HepG2 (cell line): ENCODE results near the gene F7.

Source experiments
- FOXK2 ChIP-seq: fragments of 450-650 bp; IDR thresholded peaks from 2 replicates; pipeline ENCODE4 v1.6.1; 2016
- IKZF1 ChIP-seq: fragments of 450-650 bp; IDR thresholded peaks from 2 replicates; pipeline ENCODE4 v1.7.1; 2016
- JUNB ChIP-seq: sonication (generic); formaldehyde crosslinking; IDR thresholded peaks from 2 replicates; pipeline ENCODE4 v1.8.0; 2022; ENCODE audit warnings: missing genetic modification reagents, mild to moderate bottlenecking, borderline replicate concordance
- KDM4B ChIP-seq: sonication (generic); formaldehyde crosslinking; IDR thresholded peaks from 2 replicates; pipeline ENCODE4 v1.4.0; 2020; ENCODE audit warnings: missing genetic modification reagents
- MIER2 ChIP-seq: IDR thresholded peaks from 2 replicates; pipeline ENCODE4 v1.6.1; 2016; ENCODE audit warnings: missing biosample characterization, missing genetic modification reagents
- POLR2AphosphoS5 ChIP-seq: IDR thresholded peaks from 2 replicates; pipeline ENCODE4 v1.6.1; 2012; ENCODE audit warnings: low read depth, low read length
- ZNF616 ChIP-seq: sonication (generic); formaldehyde crosslinking; IDR thresholded peaks from 2 replicates; pipeline ENCODE4 v1.5.0; 2020; ENCODE audit warnings: low read depth, mild to moderate bottlenecking, missing genetic modification reagents
- ZNF703 ChIP-seq: sonication (generic); formaldehyde crosslinking; IDR thresholded peaks from 2 replicates; pipeline ENCODE4 v1.5.1; 2020; ENCODE audit warnings: missing genetic modification reagents, mild to moderate bottlenecking, moderate library complexity, borderline replicate concordance
- TF ChIP-seq, protein P1 (sequence below): sonication (generic); formaldehyde crosslinking; IDR thresholded peaks from 2 replicates; pipeline ENCODE4 v1.5.0; 2020; ENCODE audit warnings: mild to moderate bottlenecking, missing genetic modification reagents, moderate library complexity
- TF ChIP-seq, protein P2 (sequence below), 2 experiments: fragments of 450-650 bp in 1 of 2; sonication (generic) in 1 of 2; formaldehyde crosslinking in 1 of 2; IDR thresholded peaks; 2 replicates each; pipeline versions ENCODE4 v1.6.1 to v1.8.0; 2016 to 2022; ENCODE audit warnings: antibody characterized with exemption in 1 of 2, mild to moderate bottlenecking in 1 of 2, missing genetic modification reagents in 1 of 2
- TF ChIP-seq, protein P3 (sequence below), 2 experiments: sonication (generic) in 1 of 2; formaldehyde crosslinking in 1 of 2; IDR thresholded peaks; 2 replicates each; pipeline versions ENCODE4 v1.5.1 to v1.6.1; 2011 to 2020; ENCODE audit warnings: borderline replicate concordance in 1 of 2, low read depth in 1 of 2, low read length in 1 of 2, mild to moderate bottlenecking in 1 of 2, missing genetic modification reagents in 1 of 2, moderate library complexity in 1 of 2

DNA sequence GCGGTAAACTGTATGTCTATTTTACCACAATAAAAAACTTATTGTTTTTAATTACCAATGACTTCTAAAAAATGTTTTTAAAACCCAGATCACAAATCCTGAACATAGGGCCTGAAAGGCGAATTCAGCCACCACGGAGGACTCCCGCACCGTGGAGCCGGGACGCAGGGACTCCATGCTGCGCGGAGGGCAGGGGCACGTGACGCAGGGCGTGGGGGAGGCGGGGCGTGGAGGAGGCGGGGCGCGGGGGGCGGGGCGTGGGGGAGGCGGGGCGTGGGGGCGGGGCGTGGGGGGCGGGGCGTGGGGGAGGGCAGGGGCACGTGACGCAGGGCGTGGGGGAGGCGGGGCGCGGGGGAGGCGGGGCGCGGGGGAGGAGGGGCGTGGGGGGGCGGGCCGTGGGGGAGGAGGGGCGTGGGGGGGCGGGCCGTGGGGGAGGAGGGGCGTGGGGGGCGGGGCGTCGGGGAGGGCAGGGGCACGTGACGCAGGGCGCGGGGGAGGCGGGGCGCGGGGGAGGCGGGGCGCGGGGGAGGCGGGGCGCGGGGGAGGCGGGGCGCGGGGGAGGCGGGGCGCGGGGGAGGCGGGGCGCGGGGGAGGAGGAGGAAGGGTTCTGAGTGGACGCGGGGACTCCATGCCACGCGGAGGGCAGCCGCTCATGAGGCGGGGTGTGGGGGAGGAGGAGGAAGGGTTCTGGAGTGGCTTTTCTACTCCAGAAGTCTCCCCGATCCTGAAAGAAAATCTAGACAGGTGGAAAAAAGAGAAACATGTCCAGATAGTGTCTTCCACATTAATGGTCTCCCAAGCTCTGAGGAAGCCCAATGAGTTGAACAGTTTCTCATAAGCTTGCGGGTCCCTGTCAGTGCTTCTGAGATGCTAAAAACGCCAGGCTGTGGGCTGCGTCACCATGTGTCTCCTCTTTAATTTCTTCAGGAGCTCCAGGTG is 48.5 kb downstream of the F7 start:
- TF ChIP-seq FOXK2 (no peak), POLR2AphosphoS5 (peak; percentile 87), MIER2 (CRISPR knock-in tag) (no peak), JUNB (no peak), ZNF616 (no peak), IKZF1 (no peak), KDM4B (CRISPR knock-in tag) (no peak), ZNF703 (CRISPR knock-in tag) (no peak)
- TF ChIP-seq, protein P1, sequence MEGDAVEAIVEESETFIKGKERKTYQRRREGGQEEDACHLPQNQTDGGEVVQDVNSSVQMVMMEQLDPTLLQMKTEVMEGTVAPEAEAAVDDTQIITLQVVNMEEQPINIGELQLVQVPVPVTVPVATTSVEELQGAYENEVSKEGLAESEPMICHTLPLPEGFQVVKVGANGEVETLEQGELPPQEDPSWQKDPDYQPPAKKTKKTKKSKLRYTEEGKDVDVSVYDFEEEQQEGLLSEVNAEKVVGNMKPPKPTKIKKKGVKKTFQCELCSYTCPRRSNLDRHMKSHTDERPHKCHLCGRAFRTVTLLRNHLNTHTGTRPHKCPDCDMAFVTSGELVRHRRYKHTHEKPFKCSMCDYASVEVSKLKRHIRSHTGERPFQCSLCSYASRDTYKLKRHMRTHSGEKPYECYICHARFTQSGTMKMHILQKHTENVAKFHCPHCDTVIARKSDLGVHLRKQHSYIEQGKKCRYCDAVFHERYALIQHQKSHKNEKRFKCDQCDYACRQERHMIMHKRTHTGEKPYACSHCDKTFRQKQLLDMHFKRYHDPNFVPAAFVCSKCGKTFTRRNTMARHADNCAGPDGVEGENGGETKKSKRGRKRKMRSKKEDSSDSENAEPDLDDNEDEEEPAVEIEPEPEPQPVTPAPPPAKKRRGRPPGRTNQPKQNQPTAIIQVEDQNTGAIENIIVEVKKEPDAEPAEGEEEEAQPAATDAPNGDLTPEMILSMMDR = no peak
- TF ChIP-seq, protein P2, sequence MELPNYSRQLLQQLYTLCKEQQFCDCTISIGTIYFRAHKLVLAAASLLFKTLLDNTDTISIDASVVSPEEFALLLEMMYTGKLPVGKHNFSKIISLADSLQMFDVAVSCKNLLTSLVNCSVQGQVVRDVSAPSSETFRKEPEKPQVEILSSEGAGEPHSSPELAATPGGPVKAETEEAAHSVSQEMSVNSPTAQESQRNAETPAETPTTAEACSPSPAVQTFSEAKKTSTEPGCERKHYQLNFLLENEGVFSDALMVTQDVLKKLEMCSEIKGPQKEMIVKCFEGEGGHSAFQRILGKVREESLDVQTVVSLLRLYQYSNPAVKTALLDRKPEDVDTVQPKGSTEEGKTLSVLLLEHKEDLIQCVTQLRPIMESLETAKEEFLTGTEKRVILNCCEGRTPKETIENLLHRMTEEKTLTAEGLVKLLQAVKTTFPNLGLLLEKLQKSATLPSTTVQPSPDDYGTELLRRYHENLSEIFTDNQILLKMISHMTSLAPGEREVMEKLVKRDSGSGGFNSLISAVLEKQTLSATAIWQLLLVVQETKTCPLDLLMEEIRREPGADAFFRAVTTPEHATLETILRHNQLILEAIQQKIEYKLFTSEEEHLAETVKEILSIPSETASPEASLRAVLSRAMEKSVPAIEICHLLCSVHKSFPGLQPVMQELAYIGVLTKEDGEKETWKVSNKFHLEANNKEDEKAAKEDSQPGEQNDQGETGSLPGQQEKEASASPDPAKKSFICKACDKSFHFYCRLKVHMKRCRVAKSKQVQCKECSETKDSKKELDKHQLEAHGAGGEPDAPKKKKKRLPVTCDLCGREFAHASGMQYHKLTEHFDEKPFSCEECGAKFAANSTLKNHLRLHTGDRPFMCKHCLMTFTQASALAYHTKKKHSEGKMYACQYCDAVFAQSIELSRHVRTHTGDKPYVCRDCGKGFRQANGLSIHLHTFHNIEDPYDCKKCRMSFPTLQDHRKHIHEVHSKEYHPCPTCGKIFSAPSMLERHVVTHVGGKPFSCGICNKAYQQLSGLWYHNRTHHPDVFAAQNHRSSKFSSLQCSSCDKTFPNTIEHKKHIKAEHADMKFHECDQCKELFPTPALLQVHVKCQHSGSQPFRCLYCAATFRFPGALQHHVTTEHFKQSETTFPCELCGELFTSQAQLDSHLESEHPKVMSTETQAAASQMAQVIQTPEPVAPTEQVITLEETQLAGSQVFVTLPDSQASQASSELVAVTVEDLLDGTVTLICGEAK (IDR thresholded peaks at IDR 0.05) = no peak
- TF ChIP-seq, protein P2 (CRISPR knock-in tag; IDR thresholded peaks at IDR 0.05) = no peak
- TF ChIP-seq, protein P3, sequence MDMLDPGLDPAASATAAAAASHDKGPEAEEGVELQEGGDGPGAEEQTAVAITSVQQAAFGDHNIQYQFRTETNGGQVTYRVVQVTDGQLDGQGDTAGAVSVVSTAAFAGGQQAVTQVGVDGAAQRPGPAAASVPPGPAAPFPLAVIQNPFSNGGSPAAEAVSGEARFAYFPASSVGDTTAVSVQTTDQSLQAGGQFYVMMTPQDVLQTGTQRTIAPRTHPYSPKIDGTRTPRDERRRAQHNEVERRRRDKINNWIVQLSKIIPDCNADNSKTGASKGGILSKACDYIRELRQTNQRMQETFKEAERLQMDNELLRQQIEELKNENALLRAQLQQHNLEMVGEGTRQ (IDR thresholded peaks at IDR 0.05; ENCODE audit: low read depth, low read length) = peak; percentile 69
- TF ChIP-seq, protein P3 (CRISPR knock-in tag; IDR thresholded peaks at IDR 0.05; ENCODE audit: borderline replicate concordance) = peak; percentile 70; the same call in 1 of the 2 replicates
